ENCODE measurements around the gene FA2H. TPM values are rescaled to one million over a fixed set of nuclear protein-coding genes. Genes with fewer than 3 reads are reported as not detected.

Gene FA2H
- total and polyA plus RNA-seq, 12 donors, result 0.17 to 6.1 (median 0.33) TPM; not detected in 5

DNA sequence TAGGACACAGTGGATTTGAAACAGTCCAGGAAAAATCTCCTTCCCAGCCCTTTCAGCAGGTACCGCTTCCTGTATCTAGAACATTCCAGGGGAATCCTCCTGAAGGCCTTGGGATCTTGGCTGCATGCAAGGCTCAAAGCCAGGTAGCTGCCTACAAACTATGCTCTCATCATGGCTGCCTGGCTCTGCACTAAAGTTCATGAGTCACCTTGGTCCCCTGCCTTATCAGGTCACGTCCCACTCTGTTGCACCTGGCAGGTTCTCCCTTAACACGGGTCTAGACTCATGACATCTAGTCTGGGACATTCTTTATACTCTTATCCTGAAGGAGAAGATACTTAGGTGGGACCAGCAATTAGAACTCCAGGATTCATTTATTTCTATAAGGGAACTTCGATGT is 15.8 kb downstream of the FA2H start:
- H3K9me3 ChIP-seq (replicated peaks in 1 of 3), result no peaks in the 10 kb centered on the region
- no peaks in the 10 kb centered on the region for H3K36me3 ChIP-seq (replicated peaks in 1 of 2)
- TF ChIP-seq, protein P1, sequence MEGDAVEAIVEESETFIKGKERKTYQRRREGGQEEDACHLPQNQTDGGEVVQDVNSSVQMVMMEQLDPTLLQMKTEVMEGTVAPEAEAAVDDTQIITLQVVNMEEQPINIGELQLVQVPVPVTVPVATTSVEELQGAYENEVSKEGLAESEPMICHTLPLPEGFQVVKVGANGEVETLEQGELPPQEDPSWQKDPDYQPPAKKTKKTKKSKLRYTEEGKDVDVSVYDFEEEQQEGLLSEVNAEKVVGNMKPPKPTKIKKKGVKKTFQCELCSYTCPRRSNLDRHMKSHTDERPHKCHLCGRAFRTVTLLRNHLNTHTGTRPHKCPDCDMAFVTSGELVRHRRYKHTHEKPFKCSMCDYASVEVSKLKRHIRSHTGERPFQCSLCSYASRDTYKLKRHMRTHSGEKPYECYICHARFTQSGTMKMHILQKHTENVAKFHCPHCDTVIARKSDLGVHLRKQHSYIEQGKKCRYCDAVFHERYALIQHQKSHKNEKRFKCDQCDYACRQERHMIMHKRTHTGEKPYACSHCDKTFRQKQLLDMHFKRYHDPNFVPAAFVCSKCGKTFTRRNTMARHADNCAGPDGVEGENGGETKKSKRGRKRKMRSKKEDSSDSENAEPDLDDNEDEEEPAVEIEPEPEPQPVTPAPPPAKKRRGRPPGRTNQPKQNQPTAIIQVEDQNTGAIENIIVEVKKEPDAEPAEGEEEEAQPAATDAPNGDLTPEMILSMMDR (IDR thresholded peaks at IDR 0.05), result no peak
- no peak for TF ChIP-seq POLR2A (IDR thresholded peaks at IDR 0.05)
- no peaks in the 10 kb centered on the region for H3K4me1 ChIP-seq (replicated peaks in 1 of 2)
- no peaks in the 10 kb centered on the region for H3K27me3 ChIP-seq
- WGBS, 4 donors, result 77 to 95% (median 87%) methylated on average over 4 of the region's 4 CpGs
- DNase-seq, result no peak
- no peak overlapping the region for H3K4me3 ChIP-seq
- no peak overlapping the region for H3K27ac ChIP-seq
- intact Hi-C loops (cut with DNase I), result no loop called here

DNA sequence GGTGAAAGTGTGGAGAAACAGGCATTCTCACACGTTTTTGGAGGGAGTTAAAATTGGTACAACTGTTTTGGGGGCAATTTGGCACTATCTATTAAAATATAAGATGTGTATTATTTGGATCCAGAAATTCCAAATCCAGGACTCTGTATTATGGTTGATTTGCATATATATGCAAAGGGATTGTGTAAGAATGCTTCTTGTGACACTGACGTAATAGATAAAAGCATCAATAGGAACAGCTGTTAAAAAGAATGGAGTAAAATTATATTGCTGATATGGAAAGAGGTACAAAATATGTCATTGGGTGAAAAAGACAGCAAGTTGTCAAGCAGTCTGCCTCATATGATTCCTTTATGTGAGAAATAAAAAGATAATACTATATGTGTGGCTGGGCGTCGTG is 17.3 kb downstream of the FA2H start:
- 64 to 80% (median 67%) methylated on average over 4 of the region's 4 CpGs for WGBS, 4 donors

DNA sequence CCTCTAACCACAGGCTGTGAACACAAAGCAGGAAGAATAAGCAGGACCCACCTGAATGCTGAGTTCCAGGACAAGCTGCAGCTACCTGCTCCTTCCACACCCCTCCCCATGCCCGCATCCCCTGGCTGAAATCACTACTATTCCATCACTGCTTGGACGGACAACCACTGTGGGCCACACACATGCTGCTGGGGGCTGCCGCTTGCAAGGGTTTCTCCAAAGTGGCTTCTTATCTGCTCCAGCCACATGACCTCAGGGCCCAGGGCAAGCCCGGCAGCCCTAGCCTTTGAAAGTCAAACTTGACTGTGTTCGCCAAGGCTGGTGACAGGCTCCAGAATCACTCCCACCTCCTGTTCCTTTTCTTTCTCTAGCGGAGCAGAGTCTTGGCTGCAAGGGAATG is 18.4 kb downstream of the FA2H start:
- WGBS, 4 donors, result 55 to 76% (median 70%) methylated on average over 4 to 6 of the region's 6 CpGs
- no peaks in the 10 kb centered on the region for H3K9me3 ChIP-seq (replicated peaks in 1 of 3)
- TF ChIP-seq POLR2A (IDR thresholded peaks at IDR 0.05), result no peak
- TF ChIP-seq, protein P1 (IDR thresholded peaks at IDR 0.05), result no peak
- H3K27ac ChIP-seq, result no peak overlapping the region
- no peaks in the 10 kb centered on the region for H3K4me1 ChIP-seq (replicated peaks in 1 of 2)
- H3K36me3 ChIP-seq (replicated peaks in 1 of 2), result no peaks in the 10 kb centered on the region
- intact Hi-C loops (cut with DNase I), result no loop called here
- no peaks in the 10 kb centered on the region for H3K27me3 ChIP-seq
- DNase-seq, result no peak
- no peak overlapping the region for H3K4me3 ChIP-seq

More for the DNA sequence above, 17.3 kb downstream of the FA2H start:
- H3K4me3 ChIP-seq, result no peak overlapping the region
- DNase-seq, result no peak
- H3K4me1 ChIP-seq (replicated peaks in 1 of 2), result no peaks in the 10 kb centered on the region
- H3K9me3 ChIP-seq (replicated peaks in 1 of 3), result no peaks in the 10 kb centered on the region
- no peak overlapping the region for H3K27ac ChIP-seq
- no peaks in the 10 kb centered on the region for H3K36me3 ChIP-seq (replicated peaks in 1 of 2)
- TF ChIP-seq POLR2A (IDR thresholded peaks at IDR 0.05), result no peak
- TF ChIP-seq, protein P1 (IDR thresholded peaks at IDR 0.05), result no peak
- no peaks in the 10 kb centered on the region for H3K27me3 ChIP-seq
- intact Hi-C loops (cut with DNase I), result no loop called here

DNA sequence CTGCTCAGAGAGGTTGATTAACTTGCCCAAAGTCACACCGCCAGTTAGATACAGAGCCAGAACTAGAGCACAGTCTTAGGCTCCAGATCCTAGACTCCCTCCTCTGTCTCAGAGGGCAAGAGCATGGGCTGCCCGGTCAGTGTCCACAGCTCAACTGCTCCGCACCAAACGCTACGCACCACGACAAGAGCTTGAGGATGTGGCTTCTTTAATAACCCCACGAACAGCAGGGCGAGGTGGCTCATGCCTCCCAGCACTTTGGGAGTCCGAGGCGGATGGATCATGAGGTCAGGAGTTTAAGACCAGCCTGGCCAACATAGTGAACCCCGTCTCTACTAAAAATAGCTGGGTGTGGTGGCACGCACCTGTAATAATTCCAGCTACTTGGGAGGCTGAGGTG is 21.4 kb downstream of the FA2H start:
- Histone ChIP-seq H3K4me1 (replicated peaks in 1 of 2) (no peaks in the 10 kb centered on the region), H3K4me3 (no peak overlapping the region), H3K9me3 (replicated peaks in 1 of 3) (no peaks in the 10 kb centered on the region), H3K27me3 (no peaks in the 10 kb centered on the region), H3K36me3 (replicated peaks in 1 of 2) (no peaks in the 10 kb centered on the region), H3K27ac (no peak overlapping the region)
- WGBS, 4 donors, result 85 to 97% (median 89%) methylated on average over 6 to 12 of the region's 12 CpGs
- DNase-seq, result no peak
- TF ChIP-seq POLR2A (IDR thresholded peaks at IDR 0.05), result no peak
- TF ChIP-seq, protein P1 (IDR thresholded peaks at IDR 0.05), result no peak
- intact Hi-C loops (cut with DNase I), result no loop called here
